ENCODE results near the gene SIRT5.

SIRT5 gene

DNA sequence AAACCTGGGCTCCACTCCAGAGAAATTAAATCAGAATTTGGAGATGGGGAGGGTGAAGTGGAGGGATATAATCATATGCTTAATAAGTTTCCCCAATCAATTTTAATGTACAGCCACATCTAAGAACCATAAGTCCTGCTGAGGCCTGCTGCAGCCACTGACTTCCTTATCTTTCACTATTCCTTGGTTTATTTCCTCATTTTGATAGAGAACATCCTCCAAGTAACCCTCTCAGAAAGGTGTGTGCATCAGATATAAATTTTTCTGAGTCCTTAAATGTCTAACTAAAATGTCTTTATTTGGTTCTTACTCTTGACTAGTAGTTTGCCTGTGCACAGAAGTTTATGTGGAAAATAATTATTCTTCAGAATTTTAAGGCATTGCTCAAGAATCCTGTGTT, 23.7 kb upstream of the SIRT5 start:
- Histone ChIP-seq H3K9me3 (replicated peaks; ENCODE audit: insufficient read depth, low read length) (no peaks in the 10 kb centered on the region), H3K9me2 (replicated peaks; ENCODE audit: insufficient read depth, low read length) (no peaks in the 10 kb centered on the region), H3K27me3 (replicated peaks; ENCODE audit: insufficient read depth, low read length) (no peaks in the 10 kb centered on the region), H3K4me1 (ENCODE audit: low read length) (no peaks in the 10 kb centered on the region), H3K27ac (ENCODE audit: low read length) (no peak overlapping the region), H3K9ac (ENCODE audit: low read length) (no peak overlapping the region), H3F3A (ENCODE audit: insufficient read depth, low read length) (no peaks in the 10 kb centered on the region), H3K4me2 (ENCODE audit: low read depth, low read length) (no peak overlapping the region), H3K79me2 (ENCODE audit: low read length) (no peaks in the 10 kb centered on the region), H2AFZ (ENCODE audit: low read length) (no peak overlapping the region), H3K4me3 (ENCODE audit: low read length) (no peak overlapping the region), H4K20me1 (ENCODE audit: insufficient read depth, low read length) (no peaks in the 10 kb centered on the region), H3K36me3 (replicated peaks; ENCODE audit: insufficient read depth, low read length) (no peaks in the 10 kb centered on the region)
- no peak for DNase-seq
- TF ChIP-seq, protein P1, sequence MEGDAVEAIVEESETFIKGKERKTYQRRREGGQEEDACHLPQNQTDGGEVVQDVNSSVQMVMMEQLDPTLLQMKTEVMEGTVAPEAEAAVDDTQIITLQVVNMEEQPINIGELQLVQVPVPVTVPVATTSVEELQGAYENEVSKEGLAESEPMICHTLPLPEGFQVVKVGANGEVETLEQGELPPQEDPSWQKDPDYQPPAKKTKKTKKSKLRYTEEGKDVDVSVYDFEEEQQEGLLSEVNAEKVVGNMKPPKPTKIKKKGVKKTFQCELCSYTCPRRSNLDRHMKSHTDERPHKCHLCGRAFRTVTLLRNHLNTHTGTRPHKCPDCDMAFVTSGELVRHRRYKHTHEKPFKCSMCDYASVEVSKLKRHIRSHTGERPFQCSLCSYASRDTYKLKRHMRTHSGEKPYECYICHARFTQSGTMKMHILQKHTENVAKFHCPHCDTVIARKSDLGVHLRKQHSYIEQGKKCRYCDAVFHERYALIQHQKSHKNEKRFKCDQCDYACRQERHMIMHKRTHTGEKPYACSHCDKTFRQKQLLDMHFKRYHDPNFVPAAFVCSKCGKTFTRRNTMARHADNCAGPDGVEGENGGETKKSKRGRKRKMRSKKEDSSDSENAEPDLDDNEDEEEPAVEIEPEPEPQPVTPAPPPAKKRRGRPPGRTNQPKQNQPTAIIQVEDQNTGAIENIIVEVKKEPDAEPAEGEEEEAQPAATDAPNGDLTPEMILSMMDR (IDR thresholded peaks at IDR 0.05; ENCODE audit: low read length): no peak
- TF ChIP-seq EZH2phosphoT487 (IDR thresholded peaks at IDR 0.05; ENCODE audit: low read length): no peak
- no peak for TF ChIP-seq EZH2 (optimal IDR thresholded peaks at IDR 0.05; ENCODE audit: low read depth, low read length)

DNA sequence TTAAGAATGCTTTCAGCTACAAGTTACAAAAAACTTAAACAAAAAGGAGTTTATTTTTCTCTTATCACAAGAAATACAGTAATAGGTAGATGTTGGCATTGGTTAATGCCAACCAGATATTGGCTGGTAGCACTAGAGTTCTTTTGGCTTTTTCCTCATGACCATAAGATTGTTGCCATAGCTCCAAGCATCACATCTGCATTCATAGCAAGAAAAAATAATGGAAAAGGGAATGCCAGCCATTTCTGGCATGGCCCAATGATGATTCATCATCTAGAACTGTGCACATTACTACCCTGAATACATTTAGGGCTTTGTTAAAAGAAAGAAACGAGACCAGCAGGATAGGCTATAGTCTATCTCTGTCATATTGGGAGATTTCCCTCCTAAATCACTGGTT, 20.8 kb upstream of the SIRT5 start:
- Histone ChIP-seq H3K9me3 (replicated peaks; ENCODE audit: insufficient read depth, low read length) (no peaks in the 10 kb centered on the region), H3K79me2 (ENCODE audit: low read length) (no peaks in the 10 kb centered on the region)

DNA sequence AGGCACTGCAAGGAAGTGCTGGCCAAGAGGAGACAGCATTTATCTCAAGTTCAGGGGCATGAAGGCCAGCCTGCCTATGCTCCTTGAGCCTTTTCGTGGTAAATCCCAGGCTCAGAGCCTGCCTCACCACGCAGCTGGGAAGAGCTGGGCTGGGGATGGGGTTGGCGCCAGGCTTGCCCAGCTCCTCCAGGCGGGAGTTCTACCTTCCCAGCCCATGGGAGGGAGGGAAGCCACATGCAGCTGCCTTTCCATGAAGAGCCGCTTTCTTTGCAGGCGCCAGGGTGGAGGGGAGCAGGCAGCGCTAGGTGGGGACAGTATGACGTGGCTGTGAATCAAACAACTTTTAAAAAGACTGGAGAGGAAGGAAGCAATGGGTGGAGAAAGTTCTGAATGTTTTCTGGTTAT, 19.5 kb upstream of the SIRT5 start:
- Histone ChIP-seq H3F3A (ENCODE audit: insufficient read depth, low read length) (no peaks in the 10 kb centered on the region), H2AFZ (ENCODE audit: low read length) (no peak overlapping the region)
- no peak for DNase-seq

More for the DNA sequence above, 20.8 kb upstream of the SIRT5 start:
- no peak overlapping the region for H3K27ac ChIP-seq (ENCODE audit: low read length)
- TF ChIP-seq EZH2 (optimal IDR thresholded peaks at IDR 0.05; ENCODE audit: low read depth, low read length) (no peak), EZH2phosphoT487 (IDR thresholded peaks at IDR 0.05; ENCODE audit: low read length) (no peak)
- TF ChIP-seq, protein P1 (IDR thresholded peaks at IDR 0.05; ENCODE audit: low read length): no peak
- H3K4me2 ChIP-seq (ENCODE audit: low read depth, low read length): no peak overlapping the region
- no peaks in the 10 kb centered on the region for H3F3A ChIP-seq (ENCODE audit: insufficient read depth, low read length)
- no peaks in the 10 kb centered on the region for H3K36me3 ChIP-seq (replicated peaks; ENCODE audit: insufficient read depth, low read length)
- no peaks in the 10 kb centered on the region for H3K27me3 ChIP-seq (replicated peaks; ENCODE audit: insufficient read depth, low read length)
- no peak for DNase-seq
- H3K9me2 ChIP-seq (replicated peaks; ENCODE audit: insufficient read depth, low read length): no peaks in the 10 kb centered on the region
- no peak overlapping the region for H2AFZ ChIP-seq (ENCODE audit: low read length)
- H4K20me1 ChIP-seq (ENCODE audit: insufficient read depth, low read length): no peaks in the 10 kb centered on the region
- H3K4me1 ChIP-seq (ENCODE audit: low read length): no peaks in the 10 kb centered on the region
- no peak overlapping the region for H3K9ac ChIP-seq (ENCODE audit: low read length)
- no peak overlapping the region for H3K4me3 ChIP-seq (ENCODE audit: low read length)

More for the DNA sequence above, 19.5 kb upstream of the SIRT5 start:
- H3K9me3 ChIP-seq (replicated peaks; ENCODE audit: insufficient read depth, low read length): no peaks in the 10 kb centered on the region
- TF ChIP-seq EZH2phosphoT487 (IDR thresholded peaks at IDR 0.05; ENCODE audit: low read length) (no peak), EZH2 (optimal IDR thresholded peaks at IDR 0.05; ENCODE audit: low read depth, low read length) (no peak)
- TF ChIP-seq, protein P1 (IDR thresholded peaks at IDR 0.05; ENCODE audit: low read length): no peak
- H3K27ac ChIP-seq (ENCODE audit: low read length): no peak overlapping the region
- no peaks in the 10 kb centered on the region for H4K20me1 ChIP-seq (ENCODE audit: insufficient read depth, low read length)
- no peaks in the 10 kb centered on the region for H3K79me2 ChIP-seq (ENCODE audit: low read length)
- H3K27me3 ChIP-seq (replicated peaks; ENCODE audit: insufficient read depth, low read length): no peaks in the 10 kb centered on the region
- H3K4me3 ChIP-seq (ENCODE audit: low read length): no peak overlapping the region
- no peaks in the 10 kb centered on the region for H3K9me2 ChIP-seq (replicated peaks; ENCODE audit: insufficient read depth, low read length)
- no peak overlapping the region for H3K4me2 ChIP-seq (ENCODE audit: low read depth, low read length)
- no peak overlapping the region for H3K9ac ChIP-seq (ENCODE audit: low read length)
- H3K4me1 ChIP-seq (ENCODE audit: low read length): no peaks in the 10 kb centered on the region
- H3K36me3 ChIP-seq (replicated peaks; ENCODE audit: insufficient read depth, low read length): no peaks in the 10 kb centered on the region

Data from MM.1S (cell line).